ENCODE results near the gene KLHL42.

DNA sequence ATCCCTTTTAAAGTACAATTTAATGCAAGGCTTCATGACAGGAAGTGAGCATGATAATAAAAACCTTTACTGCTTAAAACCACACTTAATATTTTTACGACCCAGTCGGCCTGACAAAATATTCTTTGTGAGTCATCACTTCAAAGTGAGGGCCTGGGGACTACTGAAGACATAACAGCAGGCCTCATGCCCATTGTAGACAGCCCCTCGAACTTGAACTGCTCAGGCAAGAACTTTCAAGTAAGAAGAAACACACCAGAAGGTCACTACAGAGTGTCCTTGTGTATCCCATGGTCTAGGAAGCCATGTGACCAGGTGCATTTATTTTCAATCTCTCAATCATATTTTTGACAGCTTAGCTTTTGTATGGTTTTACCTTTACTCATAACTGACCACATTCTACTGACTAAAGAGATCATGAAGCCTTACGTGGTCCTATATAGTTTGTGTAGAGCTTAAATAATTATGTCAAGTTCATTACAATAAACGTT, 61.4 kb downstream of the KLHL42 start:
- no peak for TF ChIP-seq POLR2AphosphoS5 (IDR thresholded peaks at IDR 0.05)
- TF ChIP-seq, protein P1, sequence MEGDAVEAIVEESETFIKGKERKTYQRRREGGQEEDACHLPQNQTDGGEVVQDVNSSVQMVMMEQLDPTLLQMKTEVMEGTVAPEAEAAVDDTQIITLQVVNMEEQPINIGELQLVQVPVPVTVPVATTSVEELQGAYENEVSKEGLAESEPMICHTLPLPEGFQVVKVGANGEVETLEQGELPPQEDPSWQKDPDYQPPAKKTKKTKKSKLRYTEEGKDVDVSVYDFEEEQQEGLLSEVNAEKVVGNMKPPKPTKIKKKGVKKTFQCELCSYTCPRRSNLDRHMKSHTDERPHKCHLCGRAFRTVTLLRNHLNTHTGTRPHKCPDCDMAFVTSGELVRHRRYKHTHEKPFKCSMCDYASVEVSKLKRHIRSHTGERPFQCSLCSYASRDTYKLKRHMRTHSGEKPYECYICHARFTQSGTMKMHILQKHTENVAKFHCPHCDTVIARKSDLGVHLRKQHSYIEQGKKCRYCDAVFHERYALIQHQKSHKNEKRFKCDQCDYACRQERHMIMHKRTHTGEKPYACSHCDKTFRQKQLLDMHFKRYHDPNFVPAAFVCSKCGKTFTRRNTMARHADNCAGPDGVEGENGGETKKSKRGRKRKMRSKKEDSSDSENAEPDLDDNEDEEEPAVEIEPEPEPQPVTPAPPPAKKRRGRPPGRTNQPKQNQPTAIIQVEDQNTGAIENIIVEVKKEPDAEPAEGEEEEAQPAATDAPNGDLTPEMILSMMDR (IDR thresholded peaks at IDR 0.05) = no peak
